HepG2 (cell line): ENCODE measurements around the gene PSMG3. TPM values are rescaled to one million over a fixed set of nuclear protein-coding genes. Genes with fewer than 3 reads are reported as not detected.

ENCODE experiments used
- AGO2 ChIP-seq: fragments of 200-400 bp; formaldehyde crosslinking; optimal IDR thresholded peaks from 2 replicates; pipeline ENCODE3; 2017; ENCODE audit warnings: mild to moderate bottlenecking, low read depth, low read length, moderate library complexity
- ELF3 ChIP-seq: IDR thresholded peaks from 2 replicates; pipeline ENCODE4 v1.6.1; 2016; ENCODE audit warnings: missing genetic modification reagents, missing compliant biosample characterization
- HDAC2 ChIP-seq: sonication (generic); formaldehyde crosslinking; IDR thresholded peaks from 2 replicates; pipeline ENCODE4 v1.4.0; 2020; ENCODE audit warnings: missing genetic modification reagents
- JUN ChIP-seq: sonication (generic); formaldehyde crosslinking; IDR thresholded peaks from 2 replicates; pipeline ENCODE4 v1.4.0; 2020; ENCODE audit warnings: mild to moderate bottlenecking, missing genetic modification reagents
- KDM5B ChIP-seq: sonication (generic); formaldehyde crosslinking; IDR thresholded peaks from 2 replicates; pipeline ENCODE4 v1.4.0; 2020; ENCODE audit warnings: missing genetic modification reagents, mild to moderate bottlenecking, borderline replicate concordance
- SOX6 ChIP-seq, 2 experiments: fragments of 450-650 bp in 1 of 2; sonication (generic) in 1 of 2; formaldehyde crosslinking in 1 of 2; IDR thresholded peaks; 2 replicates each; pipeline versions ENCODE4 v1.4.0 to v1.6.1; 2017 to 2020; ENCODE audit warnings: antibody characterized with exemption in 1 of 2, mild to moderate bottlenecking in 1 of 2, missing genetic modification reagents in 1 of 2
- SP4 ChIP-seq: sonication (generic); formaldehyde crosslinking; IDR thresholded peaks from 2 replicates; pipeline ENCODE4 v1.8.1; 2023; ENCODE audit warnings: mild to moderate bottlenecking, missing genetic modification reagents
- TP53 ChIP-seq: sonication (generic); formaldehyde crosslinking; conservative IDR thresholded peaks from 2 replicates; pipeline ENCODE4 v1.4.0; 2020; ENCODE audit warnings: missing genetic modification reagents
- ZBTB38 ChIP-seq: sonication (generic); formaldehyde crosslinking; IDR thresholded peaks from 2 replicates; pipeline ENCODE4 v1.5.1; 2020; ENCODE audit warnings: mild to moderate bottlenecking, missing genetic modification reagents
- ZFP36L1 ChIP-seq: sonication (generic); formaldehyde crosslinking; IDR thresholded peaks from 2 replicates; pipeline ENCODE4 v1.8.0; 2022; ENCODE audit warnings: mild to moderate bottlenecking, missing genetic modification reagents, moderate library complexity
- ZMYM4 ChIP-seq: sonication (generic); formaldehyde crosslinking; IDR thresholded peaks from 2 replicates; pipeline ENCODE4 v1.8.1; 2023; ENCODE audit warnings: mild to moderate bottlenecking, missing genetic modification reagents
- ZSCAN25 ChIP-seq: sonication (generic); formaldehyde crosslinking; IDR thresholded peaks from 2 replicates; pipeline ENCODE4 v1.8.0; 2022; ENCODE audit warnings: mild to moderate bottlenecking, missing genetic modification reagents
- ZSCAN31 ChIP-seq: sonication (generic); formaldehyde crosslinking; IDR thresholded peaks from 2 replicates; pipeline ENCODE4 v1.5.0; 2020; ENCODE audit warnings: low read depth, mild to moderate bottlenecking, missing genetic modification reagents
- polyA plus RNA-seq, 8 experiments: library from polyadenylated mRNA; depleted of rRNA in 3 of 8; stranded (reverse) in 7 of 8; unstranded in 1 of 8; fragments of >200 nt; fragmentation: Illumina TruSeq in 4 of 8; extraction: Trizol in 4 of 8; gene quantifications; 2 replicates each; pipeline versions ENCODE4 v1.2.1 to v1.2.3, GENCODE V29; 2011 to 2016; ENCODE audit warnings: low read depth in 4 of 8, missing spikeins in 1 of 8, mixed read lengths in 1 of 8; ENCODE audit not compliant: insufficient read depth in 1 of 8
- total RNA-seq, 5 experiments: library from RNA; depleted of rRNA; stranded (reverse); fragments of >200 nt; fragmentation: Illumina TruSeq; extraction: Trizol; gene quantifications; 2 replicates each; pipeline ENCODE4 v1.2.3, GENCODE V29; 2016; ENCODE audit warnings: low read depth in 1 of 5
- TF ChIP-seq, protein P1 (sequence below): sonication (generic); IDR thresholded peaks from 2 replicates; pipeline ENCODE4 v1.6.1; 2016; ENCODE audit warnings: low read depth, borderline replicate concordance
- TF ChIP-seq, protein P2 (sequence below): IDR thresholded peaks from 2 replicates; pipeline ENCODE4 v1.6.1; 2018; ENCODE audit warnings: missing genetic modification reagents
- TF ChIP-seq, protein P3 (sequence below): sonication (generic); formaldehyde crosslinking; IDR thresholded peaks from 2 replicates; pipeline ENCODE4 v1.4.0; 2020; ENCODE audit warnings: mild to moderate bottlenecking, missing genetic modification reagents
- TF ChIP-seq, protein P4 (sequence below): sonication (generic); formaldehyde crosslinking; IDR thresholded peaks from 2 replicates; pipeline ENCODE4 v1.4.0; 2020; ENCODE audit warnings: missing genetic modification reagents, mild to moderate bottlenecking, borderline replicate concordance
- TF ChIP-seq, protein P5 (sequence below): sonication (generic); formaldehyde crosslinking; conservative IDR thresholded peaks from 2 replicates; pipeline ENCODE4 v1.4.0; 2020; ENCODE audit warnings: mild to moderate bottlenecking, missing genetic modification reagents, moderate library complexity

PSMG3 gene
- total and polyA plus RNA-seq, 2 of the 13 experiments (the other 11 are each of a cell fraction or from before 2014, with no cell fraction given), result 29.6 to 48.4 TPM

DNA sequence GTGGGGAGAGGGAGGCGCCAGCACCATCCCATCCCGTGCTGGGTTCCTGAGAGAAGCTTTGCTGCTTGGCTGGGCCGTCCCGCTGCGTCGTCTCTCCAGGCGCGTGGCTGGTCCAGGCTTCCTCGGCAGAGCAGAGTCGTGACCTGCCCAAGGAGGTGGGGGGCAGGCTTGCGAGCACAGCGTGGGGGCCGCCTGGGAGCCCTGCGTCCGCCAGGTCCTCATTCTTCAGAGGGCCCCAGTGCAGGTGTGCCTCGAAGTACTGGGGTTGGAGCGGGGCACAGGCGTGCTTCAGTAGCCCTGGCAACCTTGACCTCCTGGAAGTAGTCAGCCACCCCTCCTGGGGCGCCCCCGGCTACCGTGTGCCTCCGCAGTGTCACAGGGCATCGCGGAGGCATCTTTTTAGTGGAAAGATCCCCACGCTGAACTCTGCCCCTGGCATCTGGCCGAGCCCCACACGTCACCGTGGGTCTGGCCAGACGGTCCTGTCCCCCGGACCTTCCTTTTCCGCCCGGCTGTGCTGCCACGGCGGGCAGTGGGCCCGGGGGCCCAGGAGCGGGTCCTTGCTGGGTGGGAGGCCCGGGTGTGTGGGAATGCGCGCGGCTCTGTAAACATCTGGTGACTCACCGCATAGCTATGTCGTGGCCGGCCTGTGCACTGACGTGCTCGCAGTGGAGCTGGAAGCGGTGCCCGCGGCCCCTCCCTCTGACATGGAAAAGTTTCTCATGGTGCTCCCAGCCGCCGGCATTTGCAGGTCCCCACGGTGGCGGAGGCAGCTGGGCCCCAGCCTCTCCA lies 32.9 kb downstream of the PSMG3 start (continued):
- TF ChIP-seq ZFP36L1 (CRISPR knock-in tag) (no peak; the same call in 1 of the 2 replicates), ZSCAN25 (peak; percentile 56; the same call in 1 of the 2 replicates), ELF3 (CRISPR knock-in tag) (peak; percentile 47; the same call in 1 of the 2 replicates), HDAC2 (CRISPR knock-in tag) (peak; percentile 96), TP53 (CRISPR knock-in tag) (0 out of 2 replicates have a peak, but pooled peaks have one; percentile 55), AGO2 (no peak), KDM5B (CRISPR knock-in tag) (peak; percentile 65; the same call in 1 of the 2 replicates), ZSCAN31 (CRISPR knock-in tag) (peak; percentile 93; the same call in 1 of the 2 replicates), SP4 (CRISPR knock-in tag) (no peak), SOX6 (IDR thresholded peaks at IDR 0.05) (no peak), SOX6 (CRISPR knock-in tag; IDR thresholded peaks at IDR 0.05) (peak; percentile 86), JUN (CRISPR knock-in tag) (peak; percentile 98), ZBTB38 (CRISPR knock-in tag) (peak; percentile 32), ZMYM4 (CRISPR knock-in tag) (peak; percentile 60)
- TF ChIP-seq, protein P1, sequence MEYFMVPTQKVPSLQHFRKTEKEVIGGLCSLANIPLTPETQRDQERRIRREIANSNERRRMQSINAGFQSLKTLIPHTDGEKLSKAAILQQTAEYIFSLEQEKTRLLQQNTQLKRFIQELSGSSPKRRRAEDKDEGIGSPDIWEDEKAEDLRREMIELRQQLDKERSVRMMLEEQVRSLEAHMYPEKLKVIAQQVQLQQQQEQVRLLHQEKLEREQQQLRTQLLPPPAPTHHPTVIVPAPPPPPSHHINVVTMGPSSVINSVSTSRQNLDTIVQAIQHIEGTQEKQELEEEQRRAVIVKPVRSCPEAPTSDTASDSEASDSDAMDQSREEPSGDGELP, result peak; percentile 71
- TF ChIP-seq, protein P2, sequence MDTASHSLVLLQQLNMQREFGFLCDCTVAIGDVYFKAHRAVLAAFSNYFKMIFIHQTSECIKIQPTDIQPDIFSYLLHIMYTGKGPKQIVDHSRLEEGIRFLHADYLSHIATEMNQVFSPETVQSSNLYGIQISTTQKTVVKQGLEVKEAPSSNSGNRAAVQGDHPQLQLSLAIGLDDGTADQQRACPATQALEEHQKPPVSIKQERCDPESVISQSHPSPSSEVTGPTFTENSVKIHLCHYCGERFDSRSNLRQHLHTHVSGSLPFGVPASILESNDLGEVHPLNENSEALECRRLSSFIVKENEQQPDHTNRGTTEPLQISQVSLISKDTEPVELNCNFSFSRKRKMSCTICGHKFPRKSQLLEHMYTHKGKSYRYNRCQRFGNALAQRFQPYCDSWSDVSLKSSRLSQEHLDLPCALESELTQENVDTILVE (CRISPR knock-in tag), result peak; percentile 56; the same call in 1 of the 2 replicates
- TF ChIP-seq, protein P3, sequence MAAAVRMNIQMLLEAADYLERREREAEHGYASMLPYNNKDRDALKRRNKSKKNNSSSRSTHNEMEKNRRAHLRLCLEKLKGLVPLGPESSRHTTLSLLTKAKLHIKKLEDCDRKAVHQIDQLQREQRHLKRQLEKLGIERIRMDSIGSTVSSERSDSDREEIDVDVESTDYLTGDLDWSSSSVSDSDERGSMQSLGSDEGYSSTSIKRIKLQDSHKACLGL, result peak; percentile 14; the same call in 1 of the 2 replicates
- TF ChIP-seq, protein P4, sequence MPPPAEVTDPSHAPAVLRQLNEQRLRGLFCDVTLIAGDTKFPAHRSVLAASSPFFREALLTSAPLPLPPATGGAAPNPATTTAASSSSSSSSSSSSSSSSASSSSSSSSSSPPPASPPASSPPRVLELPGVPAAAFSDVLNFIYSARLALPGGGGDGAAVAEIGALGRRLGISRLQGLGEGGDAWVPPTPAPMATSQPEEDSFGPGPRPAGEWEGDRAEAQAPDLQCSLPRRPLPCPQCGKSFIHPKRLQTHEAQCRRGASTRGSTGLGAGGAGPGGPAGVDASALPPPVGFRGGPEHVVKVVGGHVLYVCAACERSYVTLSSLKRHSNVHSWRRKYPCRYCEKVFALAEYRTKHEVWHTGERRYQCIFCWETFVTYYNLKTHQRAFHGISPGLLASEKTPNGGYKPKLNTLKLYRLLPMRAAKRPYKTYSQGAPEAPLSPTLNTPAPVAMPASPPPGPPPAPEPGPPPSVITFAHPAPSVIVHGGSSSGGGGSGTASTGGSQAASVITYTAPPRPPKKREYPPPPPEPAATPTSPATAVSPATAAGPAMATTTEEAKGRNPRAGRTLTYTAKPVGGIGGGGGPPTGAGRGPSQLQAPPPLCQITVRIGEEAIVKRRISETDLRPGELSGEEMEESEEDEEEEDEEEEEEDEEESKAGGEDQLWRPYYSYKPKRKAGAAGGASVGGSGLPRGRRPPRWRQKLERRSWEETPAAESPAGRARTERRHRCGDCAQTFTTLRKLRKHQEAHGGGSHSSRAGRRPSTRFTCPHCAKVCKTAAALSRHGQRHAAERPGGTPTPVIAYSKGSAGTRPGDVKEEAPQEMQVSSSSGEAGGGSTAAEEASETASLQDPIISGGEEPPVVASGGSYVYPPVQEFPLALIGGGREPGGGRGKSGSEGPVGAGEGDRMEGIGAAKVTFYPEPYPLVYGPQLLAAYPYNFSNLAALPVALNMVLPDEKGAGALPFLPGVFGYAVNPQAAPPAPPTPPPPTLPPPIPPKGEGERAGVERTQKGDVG (CRISPR knock-in tag), result no peak
- TF ChIP-seq, protein P5, sequence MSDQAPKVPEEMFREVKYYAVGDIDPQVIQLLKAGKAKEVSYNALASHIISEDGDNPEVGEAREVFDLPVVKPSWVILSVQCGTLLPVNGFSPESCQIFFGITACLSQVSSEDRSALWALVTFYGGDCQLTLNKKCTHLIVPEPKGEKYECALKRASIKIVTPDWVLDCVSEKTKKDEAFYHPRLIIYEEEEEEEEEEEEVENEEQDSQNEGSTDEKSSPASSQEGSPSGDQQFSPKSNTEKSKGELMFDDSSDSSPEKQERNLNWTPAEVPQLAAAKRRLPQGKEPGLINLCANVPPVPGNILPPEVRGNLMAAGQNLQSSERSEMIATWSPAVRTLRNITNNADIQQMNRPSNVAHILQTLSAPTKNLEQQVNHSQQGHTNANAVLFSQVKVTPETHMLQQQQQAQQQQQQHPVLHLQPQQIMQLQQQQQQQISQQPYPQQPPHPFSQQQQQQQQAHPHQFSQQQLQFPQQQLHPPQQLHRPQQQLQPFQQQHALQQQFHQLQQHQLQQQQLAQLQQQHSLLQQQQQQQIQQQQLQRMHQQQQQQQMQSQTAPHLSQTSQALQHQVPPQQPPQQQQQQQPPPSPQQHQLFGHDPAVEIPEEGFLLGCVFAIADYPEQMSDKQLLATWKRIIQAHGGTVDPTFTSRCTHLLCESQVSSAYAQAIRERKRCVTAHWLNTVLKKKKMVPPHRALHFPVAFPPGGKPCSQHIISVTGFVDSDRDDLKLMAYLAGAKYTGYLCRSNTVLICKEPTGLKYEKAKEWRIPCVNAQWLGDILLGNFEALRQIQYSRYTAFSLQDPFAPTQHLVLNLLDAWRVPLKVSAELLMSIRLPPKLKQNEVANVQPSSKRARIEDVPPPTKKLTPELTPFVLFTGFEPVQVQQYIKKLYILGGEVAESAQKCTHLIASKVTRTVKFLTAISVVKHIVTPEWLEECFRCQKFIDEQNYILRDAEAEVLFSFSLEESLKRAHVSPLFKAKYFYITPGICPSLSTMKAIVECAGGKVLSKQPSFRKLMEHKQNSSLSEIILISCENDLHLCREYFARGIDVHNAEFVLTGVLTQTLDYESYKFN (CRISPR knock-in tag), result peak; percentile 95
